Fibroblast of lung (primary cell): ENCODE data around the gene SRCAP. TPM values are rescaled to one million over a fixed set of nuclear protein-coding genes. Genes with fewer than 3 reads are reported as not detected.
"Not testable (repeated sequence)": the region's sequence is repeated elsewhere in the genome, so short reads cannot be mapped to it uniquely, and the experiment has no call there.

Experiments
- DNase-seq, 2 donors: peaks; one replicate each; pipeline versions ENCODE4 v3.0.0 to v3.0.0-alpha.2; 2010; ENCODE audit warnings: low read depth in 2 of 2
- H2AFZ ChIP-seq: 2 replicates; pipeline ENCODE4 v1.5.1; 2012; ENCODE audit warnings: low read length, control low read depth, inconsistent platforms
- H3K27ac ChIP-seq: 2 replicates; pipeline ENCODE4 v1.5.1; 2011; ENCODE audit warnings: low read length, control low read depth; ENCODE audit not compliant: insufficient read depth
- H3K27me3 ChIP-seq: 2 replicates; pipeline ENCODE4 v1.5.1; 2011; ENCODE audit warnings: mild to moderate bottlenecking, low read length; ENCODE audit not compliant: control insufficient read depth, insufficient read depth
- H3K36me3 ChIP-seq: 2 replicates; pipeline ENCODE4 v1.5.1; 2011; ENCODE audit warnings: low read length; ENCODE audit not compliant: control insufficient read depth, insufficient read depth
- H3K4me1 ChIP-seq: 2 replicates; pipeline ENCODE4 v1.5.1; 2011; ENCODE audit warnings: low read length; ENCODE audit not compliant: control insufficient read depth, insufficient read depth; ENCODE audit errors: extremely low read depth
- H3K4me2 ChIP-seq: 2 replicates; pipeline ENCODE4 v1.5.1; 2011; ENCODE audit warnings: low read length, control low read depth; ENCODE audit not compliant: insufficient read depth; ENCODE audit errors: extremely low read depth
- H3K4me3 ChIP-seq, 4 experiments: fragments of 200-600 bp in 1 of 4; sonication (generic) in 1 of 4; replicated peaks in 1 of 4; 2 replicates each; pipeline ENCODE4 v1.5.1; 2011 to 2016; ENCODE audit warnings: low read length in 4 of 4, low read depth in 3 of 4, mild to moderate bottlenecking in 3 of 4, control low read depth in 2 of 4, inconsistent platforms in 1 of 4, mixed read lengths in 1 of 4; ENCODE audit not compliant: insufficient read depth in 1 of 4; ENCODE audit errors: control extremely low read depth in 1 of 4
- H3K79me2 ChIP-seq: 2 replicates; pipeline ENCODE4 v1.5.1; 2012; ENCODE audit warnings: mild to moderate bottlenecking, low read length, inconsistent platforms; ENCODE audit not compliant: control insufficient read depth, insufficient read depth
- H3K9ac ChIP-seq: 2 replicates; pipeline ENCODE4 v1.5.1; 2011; ENCODE audit warnings: mild to moderate bottlenecking, low read length, control low read depth; ENCODE audit not compliant: insufficient read depth
- H3K9me3 ChIP-seq: 2 replicates; pipeline ENCODE4 v1.5.1; 2012; ENCODE audit warnings: low read depth, low read length; ENCODE audit not compliant: control insufficient read depth, insufficient read depth
- H4K20me1 ChIP-seq: 2 replicates; pipeline ENCODE4 v1.5.1; 2011; ENCODE audit warnings: low read length; ENCODE audit not compliant: control insufficient read depth, insufficient read depth; ENCODE audit errors: extremely low read depth
- EZH2 ChIP-seq: IDR thresholded peaks from 2 replicates; pipeline ENCODE4 v1.5.1; 2012; ENCODE audit warnings: low read length, control low read depth, mild to moderate bottlenecking; ENCODE audit errors: missing control alignments
- polyA plus RNA-seq, 2 donors: library from polyadenylated mRNA; depleted of rRNA in 1 of 2; stranded (reverse) in 1 of 2; unstranded in 1 of 2; fragments of >200 nt; gene quantifications; 2 replicates each; pipeline ENCODE4 v1.2.1, GENCODE V29; 2011 to 2012; ENCODE audit warnings: missing spikeins in 1 of 2
- total RNA-seq: library from RNA; depleted of rRNA; stranded (reverse); fragments of >200 nt; gene quantifications from 2 replicates; pipeline ENCODE4 v1.2.1, GENCODE V29; 2014
- TF ChIP-seq, protein P1 (sequence below), 2 donors: IDR thresholded peaks in 1 of 2; conservative IDR thresholded peaks in 1 of 2; 1 replicate in 1 of 2; 2 replicates in 1 of 2; pipeline ENCODE4 v1.5.1; 2011 to 2012; ENCODE audit warnings: low read length in 2 of 2, control low read depth in 1 of 2, inconsistent platforms in 1 of 2, low read depth in 1 of 2, mild to moderate bottlenecking in 1 of 2

Gene SRCAP
- total and polyA plus RNA-seq, 2 donors (not counting 1 experiment from before 2014, with no cell fraction given) = 3.5 to 14.2 TPM

DNA sequence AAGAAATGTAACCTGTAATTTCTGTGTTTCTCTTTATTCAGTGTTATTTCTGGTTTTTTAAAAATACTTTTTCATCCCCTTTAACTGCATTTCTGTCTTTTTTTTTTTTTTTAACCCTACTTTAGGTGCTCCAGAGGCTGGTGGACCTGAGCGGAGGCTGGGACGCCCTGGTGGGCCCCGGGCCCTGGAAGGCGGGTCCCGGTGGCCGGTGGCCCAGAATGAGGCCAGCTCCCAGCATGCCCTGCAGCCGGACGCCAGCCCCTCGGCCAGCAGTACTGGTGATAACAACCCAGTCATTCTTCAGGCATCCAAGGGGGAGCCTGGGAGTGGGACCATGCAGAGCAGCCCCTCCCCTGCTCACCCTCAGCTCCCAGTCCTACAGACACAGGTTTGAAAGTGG, 1.5 kb downstream of the SRCAP start:
- Histone ChIP-seq H3K4me3 (peak overlapping the region in 2 of 4 experiments; percentile 91 to 97), H3K36me3 (peaks cover 11% of the 10 kb centered on the region), H3K4me2 (peak overlapping the region; percentile 38), H3K27me3 (no peaks in the 10 kb centered on the region), H3K9me3 (no peaks in the 10 kb centered on the region), H3K27ac (no peak overlapping the region), H3K4me1 (peaks cover 5% of the 10 kb centered on the region), H2AFZ (no peak overlapping the region), H3K9ac (no peak overlapping the region), H3K79me2 (peaks cover 33% of the 10 kb centered on the region), H4K20me1 (no peaks in the 10 kb centered on the region)
- no peak for TF ChIP-seq EZH2
- TF ChIP-seq, protein P1, sequence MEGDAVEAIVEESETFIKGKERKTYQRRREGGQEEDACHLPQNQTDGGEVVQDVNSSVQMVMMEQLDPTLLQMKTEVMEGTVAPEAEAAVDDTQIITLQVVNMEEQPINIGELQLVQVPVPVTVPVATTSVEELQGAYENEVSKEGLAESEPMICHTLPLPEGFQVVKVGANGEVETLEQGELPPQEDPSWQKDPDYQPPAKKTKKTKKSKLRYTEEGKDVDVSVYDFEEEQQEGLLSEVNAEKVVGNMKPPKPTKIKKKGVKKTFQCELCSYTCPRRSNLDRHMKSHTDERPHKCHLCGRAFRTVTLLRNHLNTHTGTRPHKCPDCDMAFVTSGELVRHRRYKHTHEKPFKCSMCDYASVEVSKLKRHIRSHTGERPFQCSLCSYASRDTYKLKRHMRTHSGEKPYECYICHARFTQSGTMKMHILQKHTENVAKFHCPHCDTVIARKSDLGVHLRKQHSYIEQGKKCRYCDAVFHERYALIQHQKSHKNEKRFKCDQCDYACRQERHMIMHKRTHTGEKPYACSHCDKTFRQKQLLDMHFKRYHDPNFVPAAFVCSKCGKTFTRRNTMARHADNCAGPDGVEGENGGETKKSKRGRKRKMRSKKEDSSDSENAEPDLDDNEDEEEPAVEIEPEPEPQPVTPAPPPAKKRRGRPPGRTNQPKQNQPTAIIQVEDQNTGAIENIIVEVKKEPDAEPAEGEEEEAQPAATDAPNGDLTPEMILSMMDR (conservative IDR thresholded peaks at IDR 0.05 in 1 of 2, IDR thresholded peaks at IDR 0.05 in 1 of 2; ENCODE audit: low read depth in 1 of 2, low read length in 2 of 2) = no peak
- DNase-seq = peak in 1 of 2 donors; percentile 76

DNA sequence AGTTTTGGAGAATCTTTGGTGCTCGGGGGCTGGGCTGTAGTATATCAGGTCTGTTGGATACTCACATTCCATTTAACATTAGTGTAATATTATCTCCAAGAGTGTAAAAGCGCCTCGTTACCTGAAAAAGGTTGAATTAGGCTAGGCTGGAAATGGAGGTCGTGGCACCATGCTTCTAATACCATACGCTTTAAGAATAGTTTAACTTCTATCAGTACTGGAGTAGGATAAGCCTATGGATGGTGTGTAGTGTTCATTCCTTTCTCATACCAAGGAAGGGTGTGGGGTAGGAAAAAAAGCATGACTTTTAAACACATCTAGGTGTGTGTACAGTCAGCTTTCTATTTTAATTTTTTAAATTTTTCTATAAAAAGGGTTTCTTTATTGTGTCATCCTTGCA, 2.0 kb downstream of the SRCAP start:
- no peak for DNase-seq
- no peak overlapping the region for H3K4me2 ChIP-seq
- no peak overlapping the region for H2AFZ ChIP-seq
- peaks cover 33% of the 10 kb centered on the region for H3K79me2 ChIP-seq
- peak overlapping the region in 1 of 4 experiments; percentile 97 for H3K4me3 ChIP-seq
- H3K9me3 ChIP-seq = no peaks in the 10 kb centered on the region
- peaks cover 5% of the 10 kb centered on the region for H3K4me1 ChIP-seq
- TF ChIP-seq EZH2 = no peak
- TF ChIP-seq, protein P1 (conservative IDR thresholded peaks at IDR 0.05 in 1 of 2, IDR thresholded peaks at IDR 0.05 in 1 of 2; ENCODE audit: low read depth in 1 of 2, low read length in 2 of 2) = no peak
- H4K20me1 ChIP-seq = no peaks in the 10 kb centered on the region
- no peaks in the 10 kb centered on the region for H3K27me3 ChIP-seq
- no peak overlapping the region for H3K9ac ChIP-seq
- peaks cover 11% of the 10 kb centered on the region for H3K36me3 ChIP-seq
- H3K27ac ChIP-seq = no peak overlapping the region

DNA sequence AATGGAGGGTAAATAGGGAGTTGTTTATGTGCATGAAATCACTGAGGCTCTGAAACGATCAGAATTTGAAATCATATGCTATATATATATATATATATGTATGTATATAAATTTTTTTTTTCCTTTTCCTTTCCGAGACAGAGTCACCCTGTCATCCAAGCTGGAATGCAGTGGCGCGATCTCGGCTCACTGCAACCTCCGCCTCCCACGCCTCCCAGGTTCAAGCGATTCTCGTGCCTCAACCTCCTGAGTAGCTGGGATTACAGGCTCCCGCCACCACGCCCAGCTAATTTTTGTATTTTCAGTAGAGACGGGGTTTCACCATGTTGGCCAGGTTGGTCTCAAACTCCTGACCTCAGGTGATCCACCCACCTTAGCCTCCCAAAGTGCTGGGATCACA, 4.1 kb downstream of the SRCAP start:
- H3K9ac ChIP-seq, H3K9me3 ChIP-seq, H3K27me3 ChIP-seq, H2AFZ ChIP-seq, H3K27ac ChIP-seq, H3K4me3 ChIP-seq, H4K20me1 ChIP-seq, H3K4me2 ChIP-seq, H3K4me1 ChIP-seq, DNase-seq: not testable (repeated sequence)
- H3K36me3 ChIP-seq = peaks cover 25% of the 10 kb centered on the region
- peaks cover 33% of the 10 kb centered on the region for H3K79me2 ChIP-seq
